ENCODE measurements around the gene SLC66A2. TPM values are rescaled to one million over a fixed set of nuclear protein-coding genes. Genes with fewer than 3 reads are reported as not detected.

The SLC66A2 gene
- total and polyA plus RNA-seq, 10 of the 15 experiments (the other 5 are each of a cell fraction or from before 2014, with no cell fraction given): 0.69 to 42.5 (median 14.8) TPM

DNA sequence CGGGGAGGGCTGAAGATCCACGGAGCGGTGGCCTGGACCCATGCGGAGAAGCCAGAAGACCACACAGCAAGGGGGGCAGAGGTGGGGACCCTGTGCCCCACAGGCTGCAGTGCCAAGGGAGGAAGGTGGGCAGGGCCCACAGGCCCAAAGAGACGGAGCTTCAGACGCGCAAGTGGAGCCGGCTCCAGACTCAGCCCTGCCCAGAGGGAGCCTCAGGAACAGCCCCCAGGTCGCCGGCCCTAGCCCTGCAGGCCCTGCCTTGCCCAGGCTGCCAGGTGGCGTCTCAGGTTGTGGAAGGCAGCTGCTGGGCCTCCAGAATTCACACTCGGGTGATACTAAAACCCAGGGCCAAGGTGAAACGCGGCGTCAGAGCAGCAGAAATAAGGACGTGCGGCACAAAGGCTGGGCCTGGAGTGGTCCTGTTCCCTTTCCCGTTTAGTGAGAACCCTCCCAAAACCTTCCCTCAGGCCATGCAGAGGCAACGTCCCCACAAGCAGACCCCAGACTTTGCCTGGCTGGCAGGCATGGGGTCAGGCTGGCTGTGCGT is 36.8 kb downstream of the SLC66A2 start:
- Histone ChIP-seq H3K9ac (ENCODE audit: control insufficient read depth, insufficient read depth, low read length) (no peak overlapping the region), H4K20me1 (ENCODE audit: control insufficient read depth, insufficient read depth) (no peaks in the 10 kb centered on the region), H3K4me3 (no peak overlapping the region), H3K27me3 (replicated peaks in 1 of 2; ENCODE audit: control insufficient read depth in 2 of 2, insufficient read depth in 2 of 2, low read length in 1 of 2) (no peaks in the 10 kb centered on the region), H3K4me2 (ENCODE audit: control insufficient read depth, insufficient read depth) (no peak overlapping the region), H3K79me2 (ENCODE audit: control insufficient read depth, insufficient read depth, low read length) (no peaks in the 10 kb centered on the region), H2AFZ (ENCODE audit: control insufficient read depth, low read depth, low read length) (no peak overlapping the region), H3K36me3 (ENCODE audit: control insufficient read depth in 2 of 2, insufficient read depth in 2 of 2, low read length in 1 of 2) (peaks cover 0 to 23% of the 10 kb centered on the region in 2 experiments; a peak in 3 of 4 replicates), H3K27ac (ENCODE audit: control insufficient read depth, insufficient read depth) (no peak overlapping the region), H3K4me1 (ENCODE audit: control insufficient read depth, insufficient read depth, low read length) (no peaks in the 10 kb centered on the region), H3K9me3 (replicated peaks; ENCODE audit: control insufficient read depth, insufficient read depth, low read length) (peaks cover 5% of the 10 kb centered on the region; the same call in 1 of the 3 replicates)
- DNase-seq (ENCODE audit: low read depth, low spot score): no peak
- BruUV-seq (replicated peaks): no TSS peak
- ATAC-seq: no peak
- FAIRE-seq: no peak
- in situ Hi-C loops (cut with MboI) (no loop called here), intact Hi-C loops (cut with micrococcal nuclease; ENCODE audit: unreplicated experiment) (no loop called here)
- ChIA-PET SMC1A (ENCODE audit: uncharacterized antibody, unreplicated experiment) (no interaction called here), RAD21 (ENCODE audit: unreplicated experiment) (no interaction called here), POLR2A (no interaction called here), CTCF (no interaction called here)
- WGBS (ENCODE audit: insufficient coverage, insufficient replicate concordance, low lambda C conversion rate, missing lambda C conversion rate): 96% methylated on average over 20 of the region's 20 CpGs
- TF ChIP-seq IRF4 (IDR thresholded peaks at IDR 0.05; ENCODE audit: low read depth, low read length): no peak
- TF ChIP-seq ASH2L (IDR thresholded peaks at IDR 0.05; ENCODE audit: borderline replicate concordance, low read depth): no peak
- TF ChIP-seq FOS (IDR thresholded peaks at IDR 0.05; ENCODE audit: borderline replicate concordance, extremely low read depth, insufficient read length): no peak
- TF ChIP-seq BRCA1 (IDR thresholded peaks at IDR 0.05; ENCODE audit: low read depth, low read length): no peak
- TF ChIP-seq CHD2 (IDR thresholded peaks at IDR 0.05; ENCODE audit: borderline replicate concordance, low read depth, low read length): no peak
- no peak for TF ChIP-seq PAX8 (IDR thresholded peaks at IDR 0.05)
- TF ChIP-seq, protein P1, sequence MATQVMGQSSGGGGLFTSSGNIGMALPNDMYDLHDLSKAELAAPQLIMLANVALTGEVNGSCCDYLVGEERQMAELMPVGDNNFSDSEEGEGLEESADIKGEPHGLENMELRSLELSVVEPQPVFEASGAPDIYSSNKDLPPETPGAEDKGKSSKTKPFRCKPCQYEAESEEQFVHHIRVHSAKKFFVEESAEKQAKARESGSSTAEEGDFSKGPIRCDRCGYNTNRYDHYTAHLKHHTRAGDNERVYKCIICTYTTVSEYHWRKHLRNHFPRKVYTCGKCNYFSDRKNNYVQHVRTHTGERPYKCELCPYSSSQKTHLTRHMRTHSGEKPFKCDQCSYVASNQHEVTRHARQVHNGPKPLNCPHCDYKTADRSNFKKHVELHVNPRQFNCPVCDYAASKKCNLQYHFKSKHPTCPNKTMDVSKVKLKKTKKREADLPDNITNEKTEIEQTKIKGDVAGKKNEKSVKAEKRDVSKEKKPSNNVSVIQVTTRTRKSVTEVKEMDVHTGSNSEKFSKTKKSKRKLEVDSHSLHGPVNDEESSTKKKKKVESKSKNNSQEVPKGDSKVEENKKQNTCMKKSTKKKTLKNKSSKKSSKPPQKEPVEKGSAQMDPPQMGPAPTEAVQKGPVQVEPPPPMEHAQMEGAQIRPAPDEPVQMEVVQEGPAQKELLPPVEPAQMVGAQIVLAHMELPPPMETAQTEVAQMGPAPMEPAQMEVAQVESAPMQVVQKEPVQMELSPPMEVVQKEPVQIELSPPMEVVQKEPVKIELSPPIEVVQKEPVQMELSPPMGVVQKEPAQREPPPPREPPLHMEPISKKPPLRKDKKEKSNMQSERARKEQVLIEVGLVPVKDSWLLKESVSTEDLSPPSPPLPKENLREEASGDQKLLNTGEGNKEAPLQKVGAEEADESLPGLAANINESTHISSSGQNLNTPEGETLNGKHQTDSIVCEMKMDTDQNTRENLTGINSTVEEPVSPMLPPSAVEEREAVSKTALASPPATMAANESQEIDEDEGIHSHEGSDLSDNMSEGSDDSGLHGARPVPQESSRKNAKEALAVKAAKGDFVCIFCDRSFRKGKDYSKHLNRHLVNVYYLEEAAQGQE (IDR thresholded peaks at IDR 0.05; ENCODE audit: low read depth, low read length): no peak
- no peak for TF ChIP-seq SMAD1 (IDR thresholded peaks at IDR 0.05; ENCODE audit: low read depth, partially characterized antibody)
- TF ChIP-seq TCF7 (IDR thresholded peaks at IDR 0.05; ENCODE audit: borderline replicate concordance): no peak
- TF ChIP-seq, protein P2, sequence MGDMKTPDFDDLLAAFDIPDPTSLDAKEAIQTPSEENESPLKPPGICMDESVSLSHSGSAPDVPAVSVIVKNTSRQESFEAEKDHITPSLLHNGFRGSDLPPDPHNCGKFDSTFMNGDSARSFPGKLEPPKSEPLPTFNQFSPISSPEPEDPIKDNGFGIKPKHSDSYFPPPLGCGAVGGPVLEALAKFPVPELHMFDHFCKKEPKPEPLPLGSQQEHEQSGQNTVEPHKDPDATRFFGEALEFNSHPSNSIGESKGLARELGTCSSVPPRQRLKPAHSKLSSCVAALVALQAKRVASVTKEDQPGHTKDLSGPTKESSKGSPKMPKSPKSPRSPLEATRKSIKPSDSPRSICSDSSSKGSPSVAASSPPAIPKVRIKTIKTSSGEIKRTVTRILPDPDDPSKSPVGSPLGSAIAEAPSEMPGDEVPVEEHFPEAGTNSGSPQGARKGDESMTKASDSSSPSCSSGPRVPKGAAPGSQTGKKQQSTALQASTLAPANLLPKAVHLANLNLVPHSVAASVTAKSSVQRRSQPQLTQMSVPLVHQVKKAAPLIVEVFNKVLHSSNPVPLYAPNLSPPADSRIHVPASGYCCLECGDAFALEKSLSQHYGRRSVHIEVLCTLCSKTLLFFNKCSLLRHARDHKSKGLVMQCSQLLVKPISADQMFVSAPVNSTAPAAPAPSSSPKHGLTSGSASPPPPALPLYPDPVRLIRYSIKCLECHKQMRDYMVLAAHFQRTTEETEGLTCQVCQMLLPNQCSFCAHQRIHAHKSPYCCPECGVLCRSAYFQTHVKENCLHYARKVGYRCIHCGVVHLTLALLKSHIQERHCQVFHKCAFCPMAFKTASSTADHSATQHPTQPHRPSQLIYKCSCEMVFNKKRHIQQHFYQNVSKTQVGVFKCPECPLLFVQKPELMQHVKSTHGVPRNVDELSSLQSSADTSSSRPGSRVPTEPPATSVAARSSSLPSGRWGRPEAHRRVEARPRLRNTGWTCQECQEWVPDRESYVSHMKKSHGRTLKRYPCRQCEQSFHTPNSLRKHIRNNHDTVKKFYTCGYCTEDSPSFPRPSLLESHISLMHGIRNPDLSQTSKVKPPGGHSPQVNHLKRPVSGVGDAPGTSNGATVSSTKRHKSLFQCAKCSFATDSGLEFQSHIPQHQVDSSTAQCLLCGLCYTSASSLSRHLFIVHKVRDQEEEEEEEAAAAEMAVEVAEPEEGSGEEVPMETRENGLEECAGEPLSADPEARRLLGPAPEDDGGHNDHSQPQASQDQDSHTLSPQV (IDR thresholded peaks at IDR 0.05): no peak
- TF ChIP-seq, protein P3, sequence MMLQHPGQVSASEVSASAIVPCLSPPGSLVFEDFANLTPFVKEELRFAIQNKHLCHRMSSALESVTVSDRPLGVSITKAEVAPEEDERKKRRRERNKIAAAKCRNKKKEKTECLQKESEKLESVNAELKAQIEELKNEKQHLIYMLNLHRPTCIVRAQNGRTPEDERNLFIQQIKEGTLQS (IDR thresholded peaks at IDR 0.05; ENCODE audit: borderline replicate concordance, extremely low read depth, low read depth, low read length): no peak
- TF ChIP-seq MEF2B (IDR thresholded peaks at IDR 0.05; ENCODE audit: partially characterized antibody, poor library complexity, severe bottlenecking): no peak
- TF ChIP-seq, protein P4, sequence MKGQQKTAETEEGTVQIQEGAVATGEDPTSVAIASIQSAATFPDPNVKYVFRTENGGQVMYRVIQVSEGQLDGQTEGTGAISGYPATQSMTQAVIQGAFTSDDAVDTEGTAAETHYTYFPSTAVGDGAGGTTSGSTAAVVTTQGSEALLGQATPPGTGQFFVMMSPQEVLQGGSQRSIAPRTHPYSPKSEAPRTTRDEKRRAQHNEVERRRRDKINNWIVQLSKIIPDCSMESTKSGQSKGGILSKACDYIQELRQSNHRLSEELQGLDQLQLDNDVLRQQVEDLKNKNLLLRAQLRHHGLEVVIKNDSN (IDR thresholded peaks at IDR 0.05; ENCODE audit: borderline replicate concordance, extremely low read length, insufficient read depth, low read depth, low read length): no peak
- no peak for TF ChIP-seq RFX5 (IDR thresholded peaks at IDR 0.05; ENCODE audit: low read depth, low read length)
- no peak for TF ChIP-seq RAD51 (IDR thresholded peaks at IDR 0.05)

Measured in GM12878 (cell line).